ENCODE results near the gene TRPM4.

Gene TRPM4

DNA sequence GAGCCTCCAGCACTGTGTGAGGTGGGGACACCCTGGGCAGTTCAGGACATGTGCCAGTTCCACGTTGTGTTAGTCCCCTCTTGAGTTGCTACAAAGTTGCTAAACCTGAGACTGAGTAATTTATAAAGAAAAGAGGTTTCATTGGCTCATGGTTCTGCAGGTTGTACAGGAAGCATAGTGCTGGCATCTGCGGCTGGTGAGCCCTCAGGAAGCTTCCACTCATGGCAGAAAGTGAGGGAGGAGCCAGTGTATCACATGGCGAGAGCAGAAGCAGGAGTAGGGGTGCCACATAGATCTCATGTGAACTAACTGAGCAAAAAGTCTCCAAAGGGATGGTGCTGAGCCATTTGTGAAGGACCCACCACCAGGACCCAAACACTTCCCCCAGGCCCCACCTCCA is 33.2 kb downstream of the TRPM4 start:
- H3K4me2 ChIP-seq (ENCODE audit: low read length): no peak overlapping the region
- no peak overlapping the region for H3K23ac ChIP-seq (ENCODE audit: low read length)
- no peaks in the 10 kb centered on the region for H3K79me2 ChIP-seq (ENCODE audit: control insufficient read depth, insufficient read depth, low read length, poor library complexity)
- WGBS (ENCODE audit: extremely low coverage, insufficient coverage, insufficient read length): no CpG with 5 or more reads among the region's 3 CpGs
- DNase-seq: no peak
- no peak overlapping the region for H3K4ac ChIP-seq (ENCODE audit: low read depth, low read length)
- H3K79me1 ChIP-seq (ENCODE audit: low read length): no peaks in the 10 kb centered on the region
- no peak overlapping the region for H2BK120ac ChIP-seq (ENCODE audit: insufficient read depth, low read length, poor library complexity)
- no peak overlapping the region for H4K8ac ChIP-seq (ENCODE audit: low read depth, low read length)
- no peak overlapping the region for H2AK5ac ChIP-seq (ENCODE audit: low read length)
- H3K4me3 ChIP-seq (ENCODE audit: low read depth, low read length): no peak overlapping the region
- H3K18ac ChIP-seq (ENCODE audit: low read length): no peak overlapping the region
- no peak overlapping the region for H4K12ac ChIP-seq (ENCODE audit: low read depth, low read length)
- no peak overlapping the region for H2BK5ac ChIP-seq (ENCODE audit: low read depth, low read length, poor library complexity)
- no peaks in the 10 kb centered on the region for H3K27me3 ChIP-seq (ENCODE audit: insufficient read depth, low read length)
- H3K4me1 ChIP-seq (ENCODE audit: control insufficient read depth in 1 of 2, insufficient read depth in 2 of 2, low read length in 2 of 2): peaks cover 15 to 16% of the 10 kb centered on the region in 2 experiments
- H3K36me3 ChIP-seq (ENCODE audit: control insufficient read depth in 1 of 2, insufficient read depth in 2 of 2, low read length in 2 of 2): peaks cover 27 to 36% of the 10 kb centered on the region in 2 experiments
- no peak overlapping the region for H4K91ac ChIP-seq (ENCODE audit: low read depth, low read length)
- no peak overlapping the region for H2BK12ac ChIP-seq (ENCODE audit: low read length)
- H3K9ac ChIP-seq (ENCODE audit: low read length): no peak overlapping the region
- H3K27ac ChIP-seq (ENCODE audit: low read depth, low read length): no peak overlapping the region
- peaks cover 3% of the 10 kb centered on the region for H3K9me3 ChIP-seq (ENCODE audit: insufficient read depth, low read depth, low read length)
- no peak overlapping the region for H3K14ac ChIP-seq (ENCODE audit: low read length)
- no peak overlapping the region for H2AFZ ChIP-seq (ENCODE audit: insufficient read depth, low read length, poor library complexity)

- Histone ChIP-seq H3K9ac (ENCODE audit: low read length) (no peak overlapping the region), H3K27ac (ENCODE audit: low read depth, low read length) (no peak overlapping the region), H3K4ac (ENCODE audit: low read depth, low read length) (no peak overlapping the region), H3K14ac (ENCODE audit: low read length) (no peak overlapping the region), H3K36me3 (ENCODE audit: control insufficient read depth in 1 of 2, insufficient read depth in 2 of 2, low read length in 2 of 2) (peaks cover 29 to 37% of the 10 kb centered on the region in 2 experiments), H3K79me1 (ENCODE audit: low read length) (no peaks in the 10 kb centered on the region), H4K8ac (ENCODE audit: low read depth, low read length) (no peak overlapping the region), H3K79me2 (ENCODE audit: control insufficient read depth, insufficient read depth, low read length, poor library complexity) (no peaks in the 10 kb centered on the region), H4K91ac (ENCODE audit: low read depth, low read length) (no peak overlapping the region), H2BK12ac (ENCODE audit: low read length) (no peak overlapping the region), H2AFZ (ENCODE audit: insufficient read depth, low read length, poor library complexity) (no peak overlapping the region), H3K23ac (ENCODE audit: low read length) (no peak overlapping the region), H2AK5ac (ENCODE audit: low read length) (no peak overlapping the region), H3K4me2 (ENCODE audit: low read length) (no peak overlapping the region), H3K4me3 (ENCODE audit: low read depth, low read length) (no peak overlapping the region), H3K4me1 (ENCODE audit: control insufficient read depth in 1 of 2, insufficient read depth in 2 of 2, low read length in 2 of 2) (no peaks in the 10 kb centered on the region), H3K27me3 (ENCODE audit: insufficient read depth, low read length) (no peaks in the 10 kb centered on the region), H3K18ac (ENCODE audit: low read length) (no peak overlapping the region), H2BK5ac (ENCODE audit: low read depth, low read length, poor library complexity) (no peak overlapping the region), H4K12ac (ENCODE audit: low read depth, low read length) (no peak overlapping the region), H3K9me3 (ENCODE audit: insufficient read depth, low read depth, low read length) (peaks cover 3% of the 10 kb centered on the region), H2BK120ac (ENCODE audit: insufficient read depth, low read length, poor library complexity) (no peak overlapping the region)
- WGBS (ENCODE audit: extremely low coverage, insufficient coverage, insufficient read length): 99% methylated on average over 4 of the region's 6 CpGs
- DNase-seq: no peak
Measured at GRCh38 chr19:49193822-49194394, 36.3 kb downstream of the TRPM4 start.

DNA sequence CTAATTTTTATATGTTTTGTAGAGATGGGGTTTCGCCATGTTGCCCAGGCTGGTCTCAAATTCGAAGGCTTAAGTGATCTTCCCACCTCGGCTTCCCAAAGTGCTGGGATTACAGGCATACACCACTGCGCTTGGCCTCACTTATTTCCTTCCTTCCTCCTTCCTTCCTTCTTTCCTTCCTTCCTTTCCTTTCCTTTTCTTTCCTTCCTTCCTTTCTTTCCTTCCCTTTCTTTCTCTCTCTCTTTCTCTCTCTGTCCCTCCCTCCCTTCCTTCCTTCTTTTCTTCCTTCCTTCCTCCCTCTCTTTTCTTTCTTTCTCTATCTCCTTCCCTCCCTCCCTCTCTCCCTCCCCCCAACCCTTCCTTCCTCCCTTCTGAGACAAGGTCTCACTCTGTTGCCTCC is 36.8 kb downstream of the TRPM4 start:
- Histone ChIP-seq H3K27ac (ENCODE audit: low read depth, low read length) (no peak overlapping the region), H3K9ac (ENCODE audit: low read length) (no peak overlapping the region), H3K79me2 (ENCODE audit: control insufficient read depth, insufficient read depth, low read length, poor library complexity) (no peaks in the 10 kb centered on the region), H3K4me3 (ENCODE audit: low read depth, low read length) (no peak overlapping the region), H2AFZ (ENCODE audit: insufficient read depth, low read length, poor library complexity) (no peak overlapping the region), H3K4ac (ENCODE audit: low read depth, low read length) (no peak overlapping the region), H4K8ac (ENCODE audit: low read depth, low read length) (no peak overlapping the region), H3K36me3 (ENCODE audit: control insufficient read depth in 1 of 2, insufficient read depth in 2 of 2, low read length in 2 of 2) (peaks cover 27 to 33% of the 10 kb centered on the region in 2 experiments), H2AK5ac (ENCODE audit: low read length) (no peak overlapping the region), H3K18ac (ENCODE audit: low read length) (no peak overlapping the region), H2BK5ac (ENCODE audit: low read depth, low read length, poor library complexity) (no peak overlapping the region), H3K9me3 (ENCODE audit: insufficient read depth, low read depth, low read length) (peaks cover 3% of the 10 kb centered on the region), H3K4me2 (ENCODE audit: low read length) (no peak overlapping the region), H3K79me1 (ENCODE audit: low read length) (no peaks in the 10 kb centered on the region), H2BK12ac (ENCODE audit: low read length) (no peak overlapping the region), H4K91ac (ENCODE audit: low read depth, low read length) (no peak overlapping the region), H3K27me3 (ENCODE audit: insufficient read depth, low read length) (no peaks in the 10 kb centered on the region), H4K12ac (ENCODE audit: low read depth, low read length) (no peak overlapping the region), H3K23ac (ENCODE audit: low read length) (no peak overlapping the region), H3K14ac (ENCODE audit: low read length) (no peak overlapping the region), H2BK120ac (ENCODE audit: insufficient read depth, low read length, poor library complexity) (no peak overlapping the region), H3K4me1 (ENCODE audit: control insufficient read depth in 1 of 2, insufficient read depth in 2 of 2, low read length in 2 of 2) (no peaks in the 10 kb centered on the region)
- no peak for DNase-seq
- WGBS (ENCODE audit: extremely low coverage, insufficient coverage, insufficient read length): no CpG with 5 or more reads among the region's 4 CpGs

- Histone ChIP-seq H4K12ac (ENCODE audit: low read depth, low read length) (no peak overlapping the region), H4K8ac (ENCODE audit: low read depth, low read length) (no peak overlapping the region), H3K4me1 (ENCODE audit: control insufficient read depth in 1 of 2, insufficient read depth in 2 of 2, low read length in 2 of 2) (no peaks in the 10 kb centered on the region), H4K91ac (ENCODE audit: low read depth, low read length) (no peak overlapping the region), H3K18ac (ENCODE audit: low read length) (no peak overlapping the region), H2BK120ac (ENCODE audit: insufficient read depth, low read length, poor library complexity) (no peak overlapping the region), H3K79me2 (ENCODE audit: control insufficient read depth, insufficient read depth, low read length, poor library complexity) (no peaks in the 10 kb centered on the region), H3K27me3 (ENCODE audit: insufficient read depth, low read length) (no peaks in the 10 kb centered on the region), H2BK5ac (ENCODE audit: low read depth, low read length, poor library complexity) (no peak overlapping the region), H3K79me1 (ENCODE audit: low read length) (no peaks in the 10 kb centered on the region), H3K9ac (ENCODE audit: low read length) (no peak overlapping the region), H3K4me3 (ENCODE audit: low read depth, low read length) (no peak overlapping the region), H2AK5ac (ENCODE audit: low read length) (no peak overlapping the region), H3K27ac (ENCODE audit: low read depth, low read length) (no peak overlapping the region), H3K4me2 (ENCODE audit: low read length) (no peak overlapping the region), H3K4ac (ENCODE audit: low read depth, low read length) (no peak overlapping the region), H3K36me3 (ENCODE audit: control insufficient read depth in 1 of 2, insufficient read depth in 2 of 2, low read length in 2 of 2) (peaks cover 19 to 23% of the 10 kb centered on the region in 2 experiments), H2AFZ (ENCODE audit: insufficient read depth, low read length, poor library complexity) (no peak overlapping the region), H3K9me3 (ENCODE audit: insufficient read depth, low read depth, low read length) (peaks cover 4% of the 10 kb centered on the region), H3K14ac (ENCODE audit: low read length) (no peak overlapping the region), H3K23ac (ENCODE audit: low read length) (no peak overlapping the region), H2BK12ac (ENCODE audit: low read length) (no peak overlapping the region)
- no CpG with 5 or more reads among the region's 40 CpGs for WGBS (ENCODE audit: extremely low coverage, insufficient coverage, insufficient read length)
- no peak for DNase-seq
Measured at GRCh38 chr19:49196527-49197240, 39.1 kb downstream of the TRPM4 start.

All from trophoblast cell (in vitro differentiated cells and primary cell).